HepG2 (cell line): ENCODE results near the gene CELF5. TPM values are rescaled to one million over a fixed set of nuclear protein-coding genes. Genes with fewer than 3 reads are reported as not detected.
"Not testable (repeated sequence)": the region's sequence is repeated elsewhere in the genome, so short reads cannot be mapped to it uniquely, and the experiment has no call there.

Experiments
- ATAC-seq: fragments of 200-7000 bp; cut with Tn5 transposase; 3 replicates; pipeline ENCODE4 v1.9.1; 2020; ENCODE audit warnings: mild to moderate bottlenecking, moderate library complexity
- BruUV-seq: library from RNA; stranded (reverse); fragments of 400-500 nt; replicated peaks from 2 replicates; lab custom pipeline; 2021; lab: Mats Ljungman, UMichigan
- CTCF ChIA-PET: fragments of 300-600 bp; formaldehyde crosslinking; extraction: SDS; loops from one replicate; lab custom pipeline; 2021; ENCODE audit warnings: low total read pairs, inconsistent platforms, low intra/inter-chr PET ratio; lab: Yijun Ruan, JAX
- POLR2A ChIA-PET: fragments of 350-600 bp; sonication (Branson Sonifier 250); formaldehyde crosslinking; loops from one replicate; lab custom pipeline; 2020; ENCODE audit warnings: antibody characterized with exemption, inconsistent platforms; lab: Yijun Ruan, JAX
- DNase-seq: peaks from one replicate; pipeline ENCODE4 v3.0.0-alpha.2; 2015; ENCODE audit warnings: low spot score
- FAIRE-seq: peaks from 3 replicates; lab custom pipeline; 2011; peaks lifted over from hg19 to GRCh38; lab: Jason Lieb, UNC
- H2AFZ ChIP-seq: one replicate; pipeline ENCODE4 v1.6.1; 2011; ENCODE audit warnings: low read length, inconsistent platforms
- H3K27ac ChIP-seq: fragments of 300-600 bp; 3 replicates; pipeline ENCODE4 v1.8.0; 2011; ENCODE audit warnings: mixed run types, mild to moderate bottlenecking, mixed read lengths, low read length, inconsistent platforms; ENCODE audit not compliant: insufficient read depth; ENCODE audit errors: extremely low read length
- H3K27me3 ChIP-seq, 2 experiments: fragments of 200-600 bp in 1 of 2; 2 replicates in 1 of 2; 3 replicates in 1 of 2; pipeline versions ENCODE4 v1.6.0 to v1.8.0; 2011; ENCODE audit warnings: low read length in 2 of 2, mild to moderate bottlenecking in 2 of 2, moderate library complexity in 2 of 2, inconsistent platforms in 1 of 2; ENCODE audit not compliant: insufficient read depth in 2 of 2, control insufficient read depth in 1 of 2
- H3K36me3 ChIP-seq, 2 experiments: fragments of 200-600 bp in 1 of 2; replicated peaks in 1 of 2; 2 replicates in 1 of 2; 3 replicates in 1 of 2; pipeline versions ENCODE4 v1.5.1 to v1.8.0; 2011; ENCODE audit warnings: low read length in 2 of 2, inconsistent platforms in 1 of 2; ENCODE audit not compliant: insufficient read depth in 2 of 2, control insufficient read depth in 1 of 2
- H3K4me1 ChIP-seq: 2 replicates; pipeline ENCODE4 v1.5.1; 2012; ENCODE audit warnings: low read length, inconsistent platforms; ENCODE audit not compliant: insufficient read depth
- H3K4me2 ChIP-seq: 2 replicates; pipeline ENCODE4 v1.6.0; 2011; ENCODE audit warnings: low read depth, low read length, inconsistent platforms
- H3K4me3 ChIP-seq, 3 experiments: fragments of 200-600 bp in 1 of 3; sonication (generic), shearing (Covaris generic) in 1 of 3; replicated peaks in 1 of 3; 2 replicates each; pipeline ENCODE4 v1.5.1; 2011 to 2016; ENCODE audit warnings: low read length in 3 of 3, inconsistent platforms in 2 of 3, low read depth in 2 of 3, mild to moderate bottlenecking in 2 of 3, control low read depth in 1 of 3, mixed read lengths in 1 of 3; ENCODE audit not compliant: insufficient read depth in 1 of 3
- H3K79me2 ChIP-seq: one replicate; pipeline ENCODE4 v1.6.1; 2011; ENCODE audit warnings: low read length, inconsistent platforms; ENCODE audit not compliant: insufficient read depth
- H3K9ac ChIP-seq: 2 replicates; pipeline ENCODE4 v1.6.0; 2011; ENCODE audit warnings: mild to moderate bottlenecking, low read depth, low read length, inconsistent platforms; ENCODE audit not compliant: insufficient read depth
- H3K9me3 ChIP-seq: 2 replicates; pipeline ENCODE4 v1.5.1; 2012; ENCODE audit warnings: mild to moderate bottlenecking, low read length
- H4K20me1 ChIP-seq: 2 replicates; pipeline ENCODE4 v1.6.0; 2011; ENCODE audit warnings: inconsistent platforms, mild to moderate bottlenecking, low read length, moderate library complexity; ENCODE audit not compliant: insufficient read depth
- KMT2A ChIP-seq: sonication (generic); formaldehyde crosslinking; IDR thresholded peaks from 2 replicates; pipeline ENCODE4 v1.4.0; 2020; ENCODE audit warnings: missing genetic modification reagents
- WGBS: methylation state at CpG from one replicate; pipeline ENCODE4 v1.1.6; 2017; ENCODE audit warnings: low lambda C conversion rate; 5-methylcytosine and 5-hydroxymethylcytosine counted together
- in situ Hi-C: cut with HindIII; loops from 2 replicates; pipeline ENCODE4 v1.10.0; 2017; ENCODE audit warnings: low pct_unique_long_range_greater_than_20kb; ENCODE audit not compliant: extremely low pct_ligation_motif_present
- intact Hi-C: fragments of 100-400 bp; cut with micrococcal nuclease; formaldehyde crosslinking; loops from one replicate; pipeline ENCODE4 v1.10.0; 2022; ENCODE audit not compliant: unreplicated experiment
- polyA plus RNA-seq, 8 experiments: library from polyadenylated mRNA; depleted of rRNA in 3 of 8; stranded (reverse) in 7 of 8; unstranded in 1 of 8; fragments of >200 nt; fragmentation: Illumina TruSeq in 4 of 8; extraction: Trizol in 4 of 8; gene quantifications; 2 replicates each; pipeline versions ENCODE4 v1.2.1 to v1.2.3, GENCODE V29; 2011 to 2016; ENCODE audit warnings: low read depth in 4 of 8, missing spikeins in 1 of 8, mixed read lengths in 1 of 8; ENCODE audit not compliant: insufficient read depth in 1 of 8
- total RNA-seq, 5 experiments: library from RNA; depleted of rRNA; stranded (reverse); fragments of >200 nt; fragmentation: Illumina TruSeq; extraction: Trizol; gene quantifications; 2 replicates each; pipeline ENCODE4 v1.2.3, GENCODE V29; 2016; ENCODE audit warnings: low read depth in 1 of 5

Gene CELF5
- total and polyA plus RNA-seq, 2 of the 13 experiments (the other 11 are each of a cell fraction or from before 2014, with no cell fraction given): 0.31 to 0.84 TPM

- CTCF ChIA-PET: no interaction called here
- H4K20me1 ChIP-seq: no peaks in the 10 kb centered on the region
- POLR2A ChIA-PET: interaction anchor here (0.7 kb wide), 1 partner anchor 150 kb away, joined by 3 read pairs; no protein-coding TSS in a partner anchor
- no peak for ATAC-seq
- no peak for FAIRE-seq
- no peaks in the 10 kb centered on the region for H3K4me1 ChIP-seq
- intact Hi-C loops (no loop called here), in situ Hi-C loops (no loop called here)
- H3K4me2 ChIP-seq: no peak overlapping the region
- H3K79me2 ChIP-seq: no peaks in the 10 kb centered on the region
- no peaks in the 10 kb centered on the region for H3K27me3 ChIP-seq
- peaks cover 5 to 29% of the 10 kb centered on the region in 2 experiments; a peak in 4 of 5 replicates for H3K36me3 ChIP-seq
- no peak overlapping the region for H2AFZ ChIP-seq
- H3K4me3 ChIP-seq: no peak overlapping the region
- WGBS: 83% methylated on average over 6 of the region's 12 CpGs
- no peaks in the 10 kb centered on the region for H3K9me3 ChIP-seq
- no peak overlapping the region for H3K27ac ChIP-seq
- no peak overlapping the region for H3K9ac ChIP-seq
- no peak for DNase-seq
- BruUV-seq: no TSS peak
- no peak for TF ChIP-seq KMT2A (CRISPR knock-in tag)
- TF ChIP-seq, all 625 proteins: peak for 0
Observed at GRCh38 chr19:3202346-3202745, 22.1 kb upstream of the CELF5 start.

- FAIRE-seq, H3K27me3 ChIP-seq, H3K9ac ChIP-seq, H3K4me1 ChIP-seq, H4K20me1 ChIP-seq, BruUV-seq, intact Hi-C loops, H3K4me2 ChIP-seq, H3K27ac ChIP-seq, CTCF ChIA-PET, DNase-seq, ATAC-seq, H3K9me3 ChIP-seq, H3K4me3 ChIP-seq, H3K79me2 ChIP-seq, in situ Hi-C loops, H2AFZ ChIP-seq: not testable (repeated sequence)
- POLR2A ChIA-PET: interaction anchor here (0.7 kb wide), 1 partner anchor 150 kb away, joined by 3 read pairs; no protein-coding TSS in a partner anchor
- H3K36me3 ChIP-seq: peaks cover 5 to 32% of the 10 kb centered on the region in 2 experiments; a peak in 4 of 5 replicates
- 95% methylated on average over 7 of the region's 7 CpGs for WGBS
Observed at GRCh38 chr19:3202895-3203294, 21.6 kb upstream of the CELF5 start.
